B cell (primary cell): ENCODE results near the gene FOXQ1. TPM values are rescaled to one million over a fixed set of nuclear protein-coding genes. Genes with fewer than 3 reads are reported as not detected.

ENCODE experiments used
- ATAC-seq: fragments of 200-7000 bp; cut with Tn5 transposase; one replicate; pipeline ENCODE4 v1.10.0; 2021; ENCODE audit warnings: low read depth, mild to moderate bottlenecking, moderate number of reproducible peaks, moderate library complexity
- CTCF ChIA-PET: fragments of 350-600 bp; sonication (Branson Sonifier 250); formaldehyde crosslinking; loops from one replicate; lab custom pipeline; 2021; ENCODE audit warnings: antibody characterized with exemption, inconsistent platforms; lab: Charles Lee
- POLR2A ChIA-PET: fragments of 350-600 bp; sonication (Branson Sonifier 250); formaldehyde crosslinking; loops from one replicate; lab custom pipeline; 2021; ENCODE audit warnings: antibody characterized with exemption; lab: Charles Lee
- DNase-seq: peaks from one replicate; pipeline ENCODE4 v3.0.0; 2013
- H2AFZ ChIP-seq: 2 replicates; pipeline ENCODE4 v1.6.1; 2012; ENCODE audit warnings: mild to moderate bottlenecking, low read depth, low read length; ENCODE audit not compliant: insufficient read depth, poor library complexity, severe bottlenecking
- H3K27ac ChIP-seq, 2 donors: 1 replicate in 1 of 2; 2 replicates in 1 of 2; pipeline ENCODE4 v1.5.1; 2012 to 2013; ENCODE audit warnings: low read length in 2 of 2, mild to moderate bottlenecking in 2 of 2, moderate library complexity in 1 of 2
- H3K27me3 ChIP-seq, 4 experiments: fragments of 200-600 bp in 1 of 4; sonication (generic) in 1 of 4; replicated peaks in 1 of 4; 1 replicate in 2 of 4; 2 replicates in 2 of 4; pipeline versions ENCODE4 v1.6.1 to v1.7.0; 2013 to 2016; ENCODE audit warnings: low read length in 3 of 4, mild to moderate bottlenecking in 2 of 4, mixed read lengths in 1 of 4, moderate library complexity in 1 of 4; ENCODE audit not compliant: insufficient read depth in 4 of 4, control insufficient read depth in 3 of 4; ENCODE audit errors: control extremely low read depth in 1 of 4
- H3K36me3 ChIP-seq, 2 experiments: replicated peaks in 1 of 2; 1 replicate in 1 of 2; 2 replicates in 1 of 2; pipeline versions ENCODE4 v1.6.1 to v1.7.1; 2013; ENCODE audit warnings: low read length in 1 of 2; ENCODE audit not compliant: insufficient read depth in 2 of 2, control insufficient read depth in 1 of 2; ENCODE audit errors: control extremely low read depth in 1 of 2, extremely low read depth in 1 of 2
- H3K4me1 ChIP-seq, 2 donors: fragments of 200-600 bp in 1 of 2; sonication (generic) in 1 of 2; 1 replicate in 1 of 2; 2 replicates in 1 of 2; pipeline versions ENCODE4 v1.5.1 to v1.6.1; 2013 to 2017; ENCODE audit warnings: low read length in 2 of 2; ENCODE audit not compliant: control insufficient read depth in 2 of 2, insufficient read depth in 2 of 2
- H3K4me2 ChIP-seq: replicated peaks from 2 replicates; pipeline ENCODE3; 2012; ENCODE audit warnings: mild to moderate bottlenecking, low read depth, low read length; ENCODE audit not compliant: poor library complexity, severe bottlenecking
- H3K4me3 ChIP-seq, 5 experiments: fragments of 200-600 bp in 1 of 5; sonication (generic) in 1 of 5; 1 replicate in 3 of 5; 2 replicates in 2 of 5; pipeline versions ENCODE4 v1.5.1 to v1.7.0; 2011 to 2016; ENCODE audit warnings: low read length in 4 of 5, mild to moderate bottlenecking in 4 of 5, low read depth in 2 of 5, control low read depth in 1 of 5, moderate library complexity in 1 of 5; ENCODE audit not compliant: insufficient read depth in 1 of 5; ENCODE audit errors: control extremely low read depth in 1 of 5, extremely low read depth in 1 of 5
- H3K79me2 ChIP-seq: fragments of 200-600 bp; sonication (generic); one replicate; pipeline ENCODE4 v1.6.0; 2016; ENCODE audit warnings: low read length; ENCODE audit not compliant: control insufficient read depth, insufficient read depth
- H3K9ac ChIP-seq: fragments of 200-600 bp; sonication (generic); 2 replicates; pipeline ENCODE4 v1.6.1; 2017; ENCODE audit warnings: mild to moderate bottlenecking, low read length, moderate library complexity
- H3K9me3 ChIP-seq, 3 donors: one replicate each; pipeline versions ENCODE4 v1.6.1 to v1.7.1; 2013; ENCODE audit warnings: low read length in 2 of 3; ENCODE audit not compliant: control insufficient read depth in 2 of 3, insufficient read depth in 1 of 3; ENCODE audit errors: control extremely low read depth in 1 of 3
- H4K20me1 ChIP-seq: 2 replicates; pipeline ENCODE4 v1.6.0; 2012; ENCODE audit warnings: mild to moderate bottlenecking, low read length; ENCODE audit not compliant: insufficient read depth, control insufficient read depth, poor library complexity, severe bottlenecking
- H3K27ac Mint-ChIP-seq: one replicate; pipeline ENCODE4 v1.8.0; 2021; ENCODE audit warnings: mixed read lengths
- H3K27me3 Mint-ChIP-seq: one replicate; pipeline ENCODE4 v1.8.0; 2021; ENCODE audit warnings: mixed read lengths
- H3K4me1 Mint-ChIP-seq: one replicate; pipeline ENCODE4 v1.8.0; 2021; ENCODE audit warnings: mixed read lengths
- H3K4me3 Mint-ChIP-seq: one replicate; pipeline ENCODE4 v1.8.0; 2021; ENCODE audit warnings: mixed read lengths
- H3K9me3 Mint-ChIP-seq: one replicate; pipeline ENCODE4 v1.8.0; 2022; ENCODE audit warnings: mixed read lengths; ENCODE audit not compliant: insufficient read depth
- EZH2 ChIP-seq: IDR thresholded peaks from 2 replicates; pipeline ENCODE4 v1.6.1; 2012; ENCODE audit warnings: borderline replicate concordance, low read depth, mild to moderate bottlenecking, moderate library complexity, low read length; ENCODE audit not compliant: insufficient read depth, poor library complexity, severe bottlenecking
- WGBS: methylation state at CpG from one replicate; pipeline ENCODE4 v1.1.5; 2013; ENCODE audit warnings: missing lambda C conversion rate; ENCODE audit not compliant: insufficient coverage; 5-methylcytosine and 5-hydroxymethylcytosine counted together
- intact Hi-C: fragments of 100-400 bp; cut with micrococcal nuclease; formaldehyde crosslinking; loops from one replicate; pipeline ENCODE4 v1.10.0; 2022
- polyA plus RNA-seq: library from polyadenylated mRNA; depleted of rRNA; stranded (reverse); fragments of >200 nt; gene quantifications from 2 replicates; pipeline ENCODE4 v1.2.3, GENCODE V29; 2012
- total RNA-seq, 2 donors: library from RNA; stranded (reverse); fragments of 120-200 nt in 1 of 2; gene quantifications; 1 replicate in 1 of 2; 2 replicates in 1 of 2; pipeline versions ENCODE4 v1.2.3 to v1.2.4, GENCODE V29; 2013 to 2022
- TF ChIP-seq, protein P1 (sequence below): fragments of 200-600 bp; IDR thresholded peaks from one replicate; pipeline ENCODE4 v1.8.0; 2022; ENCODE audit warnings: antibody characterized with exemption, mild to moderate bottlenecking

FOXQ1 gene
- total and polyA plus RNA-seq, 2 donors (not counting 1 experiment from before 2014, with no cell fraction given), result not detected

DNA sequence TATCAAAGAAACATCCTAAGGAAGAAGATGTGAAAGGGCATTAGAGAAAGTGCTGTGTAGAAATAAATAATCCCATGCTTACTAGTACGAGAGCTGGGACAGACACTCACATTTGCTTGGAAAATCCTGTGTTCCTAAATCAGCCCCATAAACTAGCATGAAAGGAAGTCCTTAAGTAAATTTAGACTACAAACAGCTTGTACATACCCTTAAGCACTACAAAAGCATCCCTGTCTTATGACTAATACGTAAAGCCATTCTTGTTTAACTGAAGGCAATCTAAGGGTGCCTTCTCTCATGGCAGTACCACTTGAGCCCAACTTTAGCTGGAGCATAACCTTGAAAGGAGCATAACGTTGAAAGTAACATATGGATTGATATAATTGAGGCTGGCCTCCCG lies 15.4 kb upstream of the FOXQ1 start:
- Mint-ChIP-seq H3K27me3 (peaks cover 49% of the 10 kb centered on the region), H3K4me1 (no peaks in the 10 kb centered on the region), H3K4me3 (no peak overlapping the region), H3K27ac (no peak overlapping the region), H3K9me3 (peaks cover 7% of the 10 kb centered on the region)
- Histone ChIP-seq H3K79me2 (no peaks in the 10 kb centered on the region), H3K4me3 (no peak overlapping the region), H4K20me1 (no peaks in the 10 kb centered on the region), H3K9ac (no peak overlapping the region), H3K27me3 (peaks cover 0 to 8% (median 4%) of the 10 kb centered on the region in 4 experiments), H3K27ac (no peak overlapping the region), H2AFZ (no peak overlapping the region), H3K36me3 (no peaks in the 10 kb centered on the region), H3K9me3 (no peaks in the 10 kb centered on the region), H3K4me1 (no peaks in the 10 kb centered on the region), H3K4me2 (no peak overlapping the region)
- ChIA-PET POLR2A (no interaction called here), CTCF (no interaction called here)
- DNase-seq (no peak), ATAC-seq (no peak)
- 100% methylated on average over 2 of the region's 4 CpGs for WGBS
- TF ChIP-seq EZH2, result no peak
- TF ChIP-seq, protein P1, sequence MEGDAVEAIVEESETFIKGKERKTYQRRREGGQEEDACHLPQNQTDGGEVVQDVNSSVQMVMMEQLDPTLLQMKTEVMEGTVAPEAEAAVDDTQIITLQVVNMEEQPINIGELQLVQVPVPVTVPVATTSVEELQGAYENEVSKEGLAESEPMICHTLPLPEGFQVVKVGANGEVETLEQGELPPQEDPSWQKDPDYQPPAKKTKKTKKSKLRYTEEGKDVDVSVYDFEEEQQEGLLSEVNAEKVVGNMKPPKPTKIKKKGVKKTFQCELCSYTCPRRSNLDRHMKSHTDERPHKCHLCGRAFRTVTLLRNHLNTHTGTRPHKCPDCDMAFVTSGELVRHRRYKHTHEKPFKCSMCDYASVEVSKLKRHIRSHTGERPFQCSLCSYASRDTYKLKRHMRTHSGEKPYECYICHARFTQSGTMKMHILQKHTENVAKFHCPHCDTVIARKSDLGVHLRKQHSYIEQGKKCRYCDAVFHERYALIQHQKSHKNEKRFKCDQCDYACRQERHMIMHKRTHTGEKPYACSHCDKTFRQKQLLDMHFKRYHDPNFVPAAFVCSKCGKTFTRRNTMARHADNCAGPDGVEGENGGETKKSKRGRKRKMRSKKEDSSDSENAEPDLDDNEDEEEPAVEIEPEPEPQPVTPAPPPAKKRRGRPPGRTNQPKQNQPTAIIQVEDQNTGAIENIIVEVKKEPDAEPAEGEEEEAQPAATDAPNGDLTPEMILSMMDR, result no peak
- intact Hi-C loops, result no loop called here

DNA sequence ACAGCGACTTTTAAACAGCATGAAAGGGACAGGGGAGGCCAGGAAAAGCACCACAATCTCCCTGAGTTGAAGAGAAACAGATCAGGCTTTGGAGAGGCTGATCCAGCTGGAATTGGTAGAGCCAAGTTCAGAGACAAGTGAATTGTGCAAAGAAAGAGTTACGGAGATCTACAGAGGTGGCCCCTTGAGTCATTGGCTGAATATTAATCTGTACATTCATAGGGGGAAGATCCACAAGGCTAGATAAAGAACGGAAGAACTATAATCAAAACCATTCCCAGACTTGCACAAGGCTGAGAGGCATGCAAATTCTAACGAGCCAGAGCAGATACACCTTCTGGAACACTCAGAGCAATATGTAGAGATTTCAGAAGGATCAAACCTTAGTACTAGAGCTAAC lies 14.2 kb upstream of the FOXQ1 start:
- ChIA-PET POLR2A (no interaction called here), CTCF (no interaction called here)
- H4K20me1 ChIP-seq, result no peaks in the 10 kb centered on the region
- Mint-ChIP-seq H3K4me3 (no peak overlapping the region), H3K4me1 (no peaks in the 10 kb centered on the region), H3K27ac (no peak overlapping the region), H3K27me3 (peaks cover 54% of the 10 kb centered on the region), H3K9me3 (peaks cover 13% of the 10 kb centered on the region)
- no peaks in the 10 kb centered on the region for H3K36me3 ChIP-seq
- H3K27ac ChIP-seq, result no peak overlapping the region
- no peak for DNase-seq
- TF ChIP-seq, protein P1, result no peak
- no peak for TF ChIP-seq EZH2
- H3K9me3 ChIP-seq, result no peaks in the 10 kb centered on the region
- no peak overlapping the region for H3K4me2 ChIP-seq
- ATAC-seq, result no peak
- WGBS, result 36% methylated on average over 1 of the region's 4 CpGs
- no peak overlapping the region for H2AFZ ChIP-seq
- no peak overlapping the region for H3K9ac ChIP-seq
- no peaks in the 10 kb centered on the region for H3K4me1 ChIP-seq
- intact Hi-C loops, result no loop called here
- no peaks in the 10 kb centered on the region for H3K79me2 ChIP-seq
- H3K27me3 ChIP-seq, result peaks cover 0 to 8% (median 4%) of the 10 kb centered on the region in 4 experiments
- H3K4me3 ChIP-seq, result no peak overlapping the region
